Progenitor cell of endocrine pancreas (in vitro differentiated cells): ENCODE results near the gene DZIP1. TPM values are rescaled to one million over a fixed set of nuclear protein-coding genes. Genes with fewer than 3 reads are reported as not detected.

Experiments
- DNase-seq: peaks from one replicate; pipeline ENCODE4 v3.0.0; 2021; ENCODE audit warnings: low spot score; ENCODE audit not compliant: unreplicated experiment
- H3K27ac Mint-ChIP-seq: 2 replicates; pipeline ENCODE4 v1.8.0; 2021; ENCODE audit warnings: mild to moderate bottlenecking, moderate library complexity, mixed read lengths
- H3K27me3 Mint-ChIP-seq: 2 replicates; pipeline ENCODE4 v1.8.0; 2021; ENCODE audit warnings: mixed read lengths
- H3K36me3 Mint-ChIP-seq: 2 replicates; pipeline ENCODE4 v1.8.0; 2022; ENCODE audit warnings: mixed read lengths; ENCODE audit not compliant: insufficient read depth
- H3K4me1 Mint-ChIP-seq: 2 replicates; pipeline ENCODE4 v1.8.0; 2021; ENCODE audit warnings: low read depth, mixed read lengths
- H3K4me3 Mint-ChIP-seq: 2 replicates; pipeline ENCODE4 v1.8.0; 2021; ENCODE audit warnings: low read depth, mild to moderate bottlenecking, moderate library complexity, mixed read lengths
- H3K9me3 Mint-ChIP-seq: 2 replicates; pipeline ENCODE4 v1.8.0; 2021; ENCODE audit warnings: low read depth, mixed read lengths
- total RNA-seq: library from RNA; stranded (reverse); gene quantifications from 2 replicates; pipeline ENCODE4 v1.2.1, GENCODE V29; 2021
- TF ChIP-seq, protein P1 (sequence below): fragments of 200-600 bp; sonication (generic); IDR thresholded peaks from one replicate; pipeline ENCODE4 v1.5.0; 2021; ENCODE audit warnings: antibody characterized with exemption, mild to moderate bottlenecking; ENCODE audit not compliant: unreplicated experiment

DZIP1 gene
- total RNA-seq, 1 donor from 2014 or later: 35.4 TPM

DNA sequence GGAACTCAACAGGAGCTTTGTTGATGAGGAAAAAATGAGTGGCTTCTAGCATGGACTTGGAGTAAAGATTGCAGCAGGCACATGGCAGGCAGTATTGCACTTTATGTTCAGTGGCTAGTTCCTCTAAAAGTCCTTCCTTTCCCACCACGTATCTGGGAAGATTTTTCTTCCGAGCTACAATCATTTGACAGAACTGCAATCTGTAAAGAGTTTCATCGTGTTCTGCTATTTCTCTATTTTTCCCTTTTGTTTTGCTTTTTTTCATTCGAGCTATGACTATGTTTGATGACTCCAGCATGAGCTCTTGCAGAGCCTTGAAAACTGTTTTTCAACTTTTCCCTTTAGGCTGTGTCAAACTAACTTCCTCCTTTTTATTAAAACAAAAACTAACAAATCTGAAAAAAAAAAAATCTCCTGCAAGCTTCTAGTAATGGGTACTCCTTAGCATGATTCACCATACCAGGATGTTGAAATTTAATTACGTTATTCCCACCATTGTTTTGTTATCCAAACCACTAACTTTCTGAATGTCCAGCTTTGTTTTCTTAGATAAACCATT lies 79.7 kb downstream of the DZIP1 start:
- Mint-ChIP-seq H3K9me3 (peaks cover 11% of the 10 kb centered on the region), H3K4me1 (no peaks in the 10 kb centered on the region), H3K4me3 (no peak overlapping the region), H3K27ac (no peak overlapping the region), H3K27me3 (no peaks in the 10 kb centered on the region), H3K36me3 (peaks cover 1% of the 10 kb centered on the region)
- TF ChIP-seq, protein P1, sequence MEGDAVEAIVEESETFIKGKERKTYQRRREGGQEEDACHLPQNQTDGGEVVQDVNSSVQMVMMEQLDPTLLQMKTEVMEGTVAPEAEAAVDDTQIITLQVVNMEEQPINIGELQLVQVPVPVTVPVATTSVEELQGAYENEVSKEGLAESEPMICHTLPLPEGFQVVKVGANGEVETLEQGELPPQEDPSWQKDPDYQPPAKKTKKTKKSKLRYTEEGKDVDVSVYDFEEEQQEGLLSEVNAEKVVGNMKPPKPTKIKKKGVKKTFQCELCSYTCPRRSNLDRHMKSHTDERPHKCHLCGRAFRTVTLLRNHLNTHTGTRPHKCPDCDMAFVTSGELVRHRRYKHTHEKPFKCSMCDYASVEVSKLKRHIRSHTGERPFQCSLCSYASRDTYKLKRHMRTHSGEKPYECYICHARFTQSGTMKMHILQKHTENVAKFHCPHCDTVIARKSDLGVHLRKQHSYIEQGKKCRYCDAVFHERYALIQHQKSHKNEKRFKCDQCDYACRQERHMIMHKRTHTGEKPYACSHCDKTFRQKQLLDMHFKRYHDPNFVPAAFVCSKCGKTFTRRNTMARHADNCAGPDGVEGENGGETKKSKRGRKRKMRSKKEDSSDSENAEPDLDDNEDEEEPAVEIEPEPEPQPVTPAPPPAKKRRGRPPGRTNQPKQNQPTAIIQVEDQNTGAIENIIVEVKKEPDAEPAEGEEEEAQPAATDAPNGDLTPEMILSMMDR: no peak
- DNase-seq: no peak

DNA sequence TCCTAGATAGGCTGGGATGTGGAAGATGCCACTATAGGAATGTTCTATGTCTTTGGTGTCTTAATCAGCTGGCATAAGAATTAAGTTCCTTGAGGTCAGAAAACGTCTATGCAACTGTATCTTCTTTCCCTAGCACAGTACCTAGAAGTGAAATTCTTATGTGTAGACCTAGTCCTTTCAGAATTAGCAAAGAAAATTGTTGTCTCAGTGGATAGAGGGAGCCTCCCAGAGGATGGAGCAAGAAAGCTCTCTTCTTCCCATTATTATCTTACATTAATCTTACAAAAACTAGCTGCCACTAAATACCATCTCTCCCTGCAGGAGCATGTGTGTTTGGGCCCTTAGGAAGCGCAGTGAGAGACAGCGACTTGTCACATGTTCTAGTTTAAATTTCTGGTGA lies 80.4 kb downstream of the DZIP1 start:
- Mint-ChIP-seq H3K9me3 (peaks cover 11% of the 10 kb centered on the region), H3K4me3 (no peak overlapping the region), H3K36me3 (peaks cover 1% of the 10 kb centered on the region), H3K27ac (no peak overlapping the region), H3K4me1 (peaks cover 2% of the 10 kb centered on the region), H3K27me3 (peaks cover 3% of the 10 kb centered on the region)
- TF ChIP-seq, protein P1: no peak
- DNase-seq: no peak

DNA sequence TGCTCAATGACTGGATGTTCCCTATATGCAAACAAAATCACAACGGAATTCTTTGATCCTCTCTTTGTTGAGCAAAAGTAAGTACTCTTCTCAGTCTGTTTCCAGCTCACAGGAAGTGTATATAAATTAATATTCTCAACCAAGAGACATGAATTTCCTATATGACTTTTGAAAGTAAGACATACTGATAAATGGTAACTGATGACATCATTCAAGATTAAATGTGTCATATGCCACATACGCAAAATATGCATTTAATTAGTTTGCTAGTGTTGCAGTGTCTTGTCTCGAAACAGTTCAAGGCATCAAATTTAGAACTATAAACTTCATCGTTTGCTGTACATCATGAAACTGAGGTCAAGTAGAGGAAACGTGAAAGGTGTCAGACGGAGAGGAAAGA lies 84.1 kb downstream of the DZIP1 start:
- H3K9me3 Mint-ChIP-seq: no peaks in the 10 kb centered on the region
- peaks cover 10% of the 10 kb centered on the region for H3K27me3 Mint-ChIP-seq
- H3K4me1 Mint-ChIP-seq: peaks cover 3% of the 10 kb centered on the region
- no peak for DNase-seq
- H3K27ac Mint-ChIP-seq: no peak overlapping the region
- H3K4me3 Mint-ChIP-seq: no peak overlapping the region
- TF ChIP-seq, protein P1: no peak
- H3K36me3 Mint-ChIP-seq: no peaks in the 10 kb centered on the region

DNA sequence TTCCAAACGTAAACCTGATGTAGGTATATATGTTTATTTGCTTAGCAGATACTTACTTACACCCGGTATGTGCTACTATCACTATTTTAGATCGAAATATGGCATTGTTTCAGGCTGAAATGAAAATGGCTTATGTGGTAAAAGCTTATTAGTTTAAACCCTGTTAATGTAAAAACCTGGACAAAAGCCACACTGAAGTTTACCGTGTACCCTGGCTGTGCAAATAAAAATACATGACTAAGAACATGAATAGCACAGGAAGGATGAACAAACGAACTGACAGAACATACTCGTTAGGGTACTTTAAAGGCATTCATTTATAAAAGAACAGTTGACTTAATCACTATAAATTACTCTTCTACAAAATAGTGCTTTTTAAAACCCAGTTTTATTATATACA lies 85.4 kb downstream of the DZIP1 start:
- DNase-seq: no peak
- H3K36me3 Mint-ChIP-seq: no peaks in the 10 kb centered on the region
- no peak overlapping the region for H3K4me3 Mint-ChIP-seq
- H3K27me3 Mint-ChIP-seq: peaks cover 19% of the 10 kb centered on the region
- no peak overlapping the region for H3K27ac Mint-ChIP-seq
- TF ChIP-seq, protein P1: no peak
- peaks cover 3% of the 10 kb centered on the region for H3K4me1 Mint-ChIP-seq
- H3K9me3 Mint-ChIP-seq: no peaks in the 10 kb centered on the region

DNA sequence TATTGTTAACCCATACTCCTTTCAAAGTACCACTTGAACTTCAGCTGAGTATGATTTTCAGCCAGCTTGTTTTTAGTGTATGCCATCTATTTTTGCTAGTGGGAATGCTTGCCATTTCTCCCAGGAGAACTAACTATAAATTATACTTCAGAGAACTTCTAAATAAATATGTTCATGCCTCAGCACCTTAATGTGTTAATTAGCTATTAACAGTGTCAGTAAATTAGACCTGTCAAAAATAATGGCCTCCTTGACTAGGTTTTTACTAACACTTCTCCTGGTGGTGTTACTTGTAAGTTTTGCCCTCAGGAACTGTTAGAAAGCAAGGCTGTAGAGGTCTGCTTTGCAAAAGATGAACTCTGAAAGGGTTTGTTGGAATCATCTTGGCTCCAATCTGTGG lies 87.5 kb downstream of the DZIP1 start:
- DNase-seq: no peak
- peaks cover 30% of the 10 kb centered on the region for H3K27me3 Mint-ChIP-seq
- TF ChIP-seq, protein P1: no peak
- peaks cover 7% of the 10 kb centered on the region for H3K4me1 Mint-ChIP-seq
- H3K27ac Mint-ChIP-seq: no peak overlapping the region
- H3K4me3 Mint-ChIP-seq: no peak overlapping the region
- H3K36me3 Mint-ChIP-seq: no peaks in the 10 kb centered on the region
- no peaks in the 10 kb centered on the region for H3K9me3 Mint-ChIP-seq
